SH-SY5Y (cell line): ENCODE results near the gene NASP.

Source experiments
- GATA2 ChIP-seq: IDR thresholded peaks from 2 replicates; pipeline ENCODE4 v1.6.1; 2011; ENCODE audit warnings: mild to moderate bottlenecking, low read depth, low read length
- GATA3 ChIP-seq: IDR thresholded peaks from 2 replicates; pipeline ENCODE4 v1.6.1; 2011; ENCODE audit warnings: low read depth, mild to moderate bottlenecking, low read length, moderate library complexity

Gene NASP

GRCh38 chr1:45554198-45554597, 29.6 kb upstream of the NASP start:
- TF ChIP-seq GATA2: no peak
- no peak for TF ChIP-seq GATA3

- TF ChIP-seq GATA2: no peak
Measured at GRCh38 chr1:45557422-45557944, 26.4 kb upstream of the NASP start.

GRCh38 chr1:45563843-45564242, 20.0 kb upstream of the NASP start:
- TF ChIP-seq GATA2 (no peak), GATA3 (no peak)

GRCh38 chr1:45566722-45567121, 17.1 kb upstream of the NASP start:
- TF ChIP-seq GATA2 (no peak), GATA3 (no peak)

- no peak for TF ChIP-seq GATA2
- TF ChIP-seq GATA3: no peak
Measured at GRCh38 chr1:45567911-45568310, 15.9 kb upstream of the NASP start.

GRCh38 chr1:45568421-45568820, 15.4 kb upstream of the NASP start:
- TF ChIP-seq GATA3 (no peak), GATA2 (no peak)

- TF ChIP-seq GATA3: no peak
- TF ChIP-seq GATA2: no peak
Measured at GRCh38 chr1:45569571-45569961, 14.3 kb upstream of the NASP start.

GRCh38 chr1:45569962-45570581, 13.8 kb upstream of the NASP start:
- TF ChIP-seq GATA2 (no peak), GATA3 (no peak)

- TF ChIP-seq GATA3 (no peak), GATA2 (no peak)
Measured at GRCh38 chr1:45570631-45571030, 13.2 kb upstream of the NASP start.

- TF ChIP-seq GATA2: no peak
- TF ChIP-seq GATA3: no peak
Measured at GRCh38 chr1:45573231-45573804, 10.5 kb upstream of the NASP start.

GRCh38 chr1:45574105-45574626, 9.7 kb upstream of the NASP start:
- no peak for TF ChIP-seq GATA3
- no peak for TF ChIP-seq GATA2

- 0 out of 2 replicates have a peak, but pooled peaks have one; percentile 2 for TF ChIP-seq GATA2
- no peak for TF ChIP-seq GATA3
Measured at GRCh38 chr1:45583264-45583665, 576 bp upstream of the NASP start.

GRCh38 chr1:45584351-45585109, 689 bp downstream of the NASP start:
- TF ChIP-seq GATA2 (no peak), GATA3 (no peak)

- no peak for TF ChIP-seq GATA2
- no peak for TF ChIP-seq GATA3
Measured at GRCh38 chr1:45585110-45585426, 1.2 kb downstream of the NASP start.

GRCh38 chr1:45585496-45586075, 1.7 kb downstream of the NASP start:
- no peak for TF ChIP-seq GATA2
- no peak for TF ChIP-seq GATA3
